HEK293T (cell line): ENCODE measurements around the gene LUM.

Experiments
- BHLHE40 ChIP-seq: fragments of 450-650 bp; IDR thresholded peaks from 2 replicates; pipeline ENCODE4 v1.6.1; 2016; ENCODE audit warnings: mild to moderate bottlenecking, moderate library complexity, borderline replicate concordance
- ELF4 ChIP-seq: fragments of 450-650 bp; IDR thresholded peaks from 2 replicates; pipeline ENCODE4 v1.6.1; 2017; ENCODE audit warnings: antibody characterized with exemption
- FOXA1 ChIP-seq: fragments of 450-650 bp; IDR thresholded peaks from 2 replicates; pipeline ENCODE4 v1.6.1; 2016; ENCODE audit warnings: mild to moderate bottlenecking
- FOXK2 ChIP-seq: fragments of 450-650 bp; IDR thresholded peaks from 2 replicates; pipeline ENCODE4 v1.6.1; 2016; ENCODE audit warnings: mild to moderate bottlenecking
- FOXM1 ChIP-seq: fragments of 450-650 bp; IDR thresholded peaks from 2 replicates; pipeline ENCODE4 v1.6.1; 2017; ENCODE audit warnings: mild to moderate bottlenecking, borderline replicate concordance
- HDGF ChIP-seq: fragments of 450-650 bp; IDR thresholded peaks from 2 replicates; pipeline ENCODE4 v1.6.1; 2017; ENCODE audit warnings: antibody characterized with exemption, borderline replicate concordance
- LEF1 ChIP-seq: fragments of 450-650 bp; IDR thresholded peaks from 2 replicates; pipeline ENCODE4 v1.6.1; 2017; ENCODE audit warnings: mild to moderate bottlenecking, borderline replicate concordance
- NFRKB ChIP-seq: fragments of 450-650 bp; IDR thresholded peaks from 2 replicates; pipeline ENCODE4 v1.6.1; 2016; ENCODE audit warnings: mild to moderate bottlenecking, moderate library complexity
- SP1 ChIP-seq: fragments of 450-650 bp; IDR thresholded peaks from 2 replicates; pipeline ENCODE4 v1.6.1; 2017
- SUZ12 ChIP-seq: fragments of 450-650 bp; IDR thresholded peaks from 2 replicates; pipeline ENCODE4 v1.6.1; 2016; ENCODE audit warnings: mild to moderate bottlenecking
- TARDBP ChIP-seq: fragments of 450-650 bp; IDR thresholded peaks from 2 replicates; pipeline ENCODE4 v1.6.1; 2016
- ZNF384 ChIP-seq: fragments of 450-650 bp; IDR thresholded peaks from 2 replicates; pipeline ENCODE4 v1.6.1; 2016
- TF ChIP-seq, protein P1 (sequence below): fragments of 450-650 bp; IDR thresholded peaks from 2 replicates; pipeline ENCODE4 v1.6.1; 2016

DNA sequence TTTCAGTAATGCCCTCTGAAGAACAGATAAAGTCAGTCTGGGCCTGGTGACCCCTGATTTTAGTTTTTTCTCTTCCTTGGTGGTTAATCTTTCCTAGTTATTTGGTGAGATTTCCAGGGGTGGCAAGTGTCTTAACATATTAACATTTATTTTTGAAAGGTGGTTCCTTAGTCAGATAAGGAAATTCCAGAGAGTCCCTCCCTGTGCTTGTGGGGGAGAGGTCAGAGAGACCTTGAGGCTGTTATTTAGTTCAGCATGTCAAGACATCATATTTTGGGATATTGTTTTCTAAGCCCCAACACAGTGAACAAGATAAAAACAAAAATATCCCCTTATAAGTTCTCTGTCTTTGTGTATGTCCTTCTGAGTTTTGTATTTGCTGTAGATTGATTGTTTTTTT lies 9.5 kb upstream of the LUM start:
- TF ChIP-seq BHLHE40: no peak
- TF ChIP-seq ELF4: no peak
- TF ChIP-seq LEF1: no peak
- no peak for TF ChIP-seq HDGF
- no peak for TF ChIP-seq FOXK2
- TF ChIP-seq FOXM1: no peak
- no peak for TF ChIP-seq NFRKB
- no peak for TF ChIP-seq SUZ12
- no peak for TF ChIP-seq FOXA1
- TF ChIP-seq, protein P1, sequence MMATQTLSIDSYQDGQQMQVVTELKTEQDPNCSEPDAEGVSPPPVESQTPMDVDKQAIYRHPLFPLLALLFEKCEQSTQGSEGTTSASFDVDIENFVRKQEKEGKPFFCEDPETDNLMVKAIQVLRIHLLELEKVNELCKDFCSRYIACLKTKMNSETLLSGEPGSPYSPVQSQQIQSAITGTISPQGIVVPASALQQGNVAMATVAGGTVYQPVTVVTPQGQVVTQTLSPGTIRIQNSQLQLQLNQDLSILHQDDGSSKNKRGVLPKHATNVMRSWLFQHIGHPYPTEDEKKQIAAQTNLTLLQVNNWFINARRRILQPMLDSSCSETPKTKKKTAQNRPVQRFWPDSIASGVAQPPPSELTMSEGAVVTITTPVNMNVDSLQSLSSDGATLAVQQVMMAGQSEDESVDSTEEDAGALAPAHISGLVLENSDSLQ: no peak
- no peak for TF ChIP-seq ZNF384
- no peak for TF ChIP-seq TARDBP
- no peak for TF ChIP-seq SP1
